ENCODE measurements around the gene ARPC1B.

DNA sequence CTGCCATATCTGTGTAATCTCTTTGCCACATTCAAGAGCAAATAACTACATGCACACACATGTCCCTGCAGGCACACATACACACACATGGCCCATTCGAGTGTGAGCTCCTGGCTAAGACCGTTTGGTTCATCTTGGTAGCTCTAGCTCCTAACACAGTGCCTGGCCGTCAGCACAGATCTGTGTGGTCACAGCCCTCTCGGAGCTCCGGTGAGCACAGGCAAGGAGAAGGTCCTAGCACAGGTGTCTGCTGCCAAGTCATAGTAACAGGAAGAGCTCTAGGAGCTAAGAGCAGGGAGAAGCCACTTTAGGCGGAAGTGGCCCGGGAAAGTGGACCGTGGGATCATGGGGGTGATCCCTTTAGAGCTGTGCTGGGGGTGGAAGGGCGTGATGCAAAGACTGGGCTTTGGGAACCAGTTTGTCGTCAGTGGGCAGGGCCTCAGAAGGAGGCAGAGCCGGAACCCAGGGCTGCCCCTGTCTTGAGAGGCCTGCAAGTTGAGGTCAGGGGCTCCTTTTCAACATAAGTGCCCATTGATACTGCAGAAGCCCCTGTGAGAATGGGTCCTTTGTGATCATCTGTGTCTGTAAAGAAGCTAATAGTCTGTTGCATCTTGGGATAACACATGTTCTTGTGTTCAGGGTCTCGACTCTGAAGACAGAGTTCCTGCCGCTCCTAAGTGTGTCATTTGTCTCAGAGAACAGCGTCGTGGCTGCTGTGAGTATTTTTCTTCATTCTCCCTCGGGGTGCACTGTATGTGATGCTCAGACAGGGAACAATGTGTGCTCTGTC is 16.6 kb upstream of the ARPC1B start:
- TF ChIP-seq POLR2A (IDR thresholded peaks at IDR 0.05), result no peak
- TF ChIP-seq, protein P1, sequence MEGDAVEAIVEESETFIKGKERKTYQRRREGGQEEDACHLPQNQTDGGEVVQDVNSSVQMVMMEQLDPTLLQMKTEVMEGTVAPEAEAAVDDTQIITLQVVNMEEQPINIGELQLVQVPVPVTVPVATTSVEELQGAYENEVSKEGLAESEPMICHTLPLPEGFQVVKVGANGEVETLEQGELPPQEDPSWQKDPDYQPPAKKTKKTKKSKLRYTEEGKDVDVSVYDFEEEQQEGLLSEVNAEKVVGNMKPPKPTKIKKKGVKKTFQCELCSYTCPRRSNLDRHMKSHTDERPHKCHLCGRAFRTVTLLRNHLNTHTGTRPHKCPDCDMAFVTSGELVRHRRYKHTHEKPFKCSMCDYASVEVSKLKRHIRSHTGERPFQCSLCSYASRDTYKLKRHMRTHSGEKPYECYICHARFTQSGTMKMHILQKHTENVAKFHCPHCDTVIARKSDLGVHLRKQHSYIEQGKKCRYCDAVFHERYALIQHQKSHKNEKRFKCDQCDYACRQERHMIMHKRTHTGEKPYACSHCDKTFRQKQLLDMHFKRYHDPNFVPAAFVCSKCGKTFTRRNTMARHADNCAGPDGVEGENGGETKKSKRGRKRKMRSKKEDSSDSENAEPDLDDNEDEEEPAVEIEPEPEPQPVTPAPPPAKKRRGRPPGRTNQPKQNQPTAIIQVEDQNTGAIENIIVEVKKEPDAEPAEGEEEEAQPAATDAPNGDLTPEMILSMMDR (IDR thresholded peaks at IDR 0.05), result no peak
- TF ChIP-seq POLR2AphosphoS5 (IDR thresholded peaks at IDR 0.05), result no peak
- no peak for TF ChIP-seq EP300 (IDR thresholded peaks at IDR 0.05)
